Thymus (tissue), 11 donors: Measurements from ENCODE around the gene PDE4B. TPM values are rescaled to one million over a fixed set of nuclear protein-coding genes. Genes with fewer than 3 reads are reported as not detected.

Experiments used
- DNase-seq, 9 donors: peaks; one replicate each; pipeline ENCODE4 v3.0.0-alpha.2; 2013; ENCODE audit warnings: low spot score in 9 of 9, low read depth in 6 of 9, missing footprints in 1 of 9
- H3K27ac ChIP-seq, 2 donors: one replicate each; pipeline ENCODE4 v1.5.1; 2013; ENCODE audit warnings: control low read depth in 1 of 2, low read depth in 1 of 2, low read length in 1 of 2, mild to moderate bottlenecking in 1 of 2, moderate library complexity in 1 of 2
- H3K27me3 ChIP-seq, 2 donors: one replicate each; pipeline ENCODE4 v1.5.1; 2013; ENCODE audit warnings: low read length in 1 of 2; ENCODE audit not compliant: control insufficient read depth in 2 of 2, insufficient read depth in 1 of 2
- H3K36me3 ChIP-seq, 2 donors: one replicate each; pipeline ENCODE4 v1.5.1; 2013; ENCODE audit warnings: low read length in 1 of 2, mild to moderate bottlenecking in 1 of 2, moderate library complexity in 1 of 2; ENCODE audit not compliant: control insufficient read depth in 2 of 2, insufficient read depth in 2 of 2
- H3K4me1 ChIP-seq, 2 donors: one replicate each; pipeline ENCODE4 v1.5.1; 2013; ENCODE audit warnings: low read length in 2 of 2; ENCODE audit not compliant: control insufficient read depth in 2 of 2, insufficient read depth in 2 of 2
- H3K4me3 ChIP-seq, 2 donors: one replicate each; pipeline ENCODE4 v1.5.1; 2013; ENCODE audit warnings: low read length in 2 of 2, control low read depth in 1 of 2, mild to moderate bottlenecking in 1 of 2
- H3K9me3 ChIP-seq, 2 donors: one replicate each; pipeline ENCODE4 v1.5.1; 2013; ENCODE audit warnings: low read length in 1 of 2, mild to moderate bottlenecking in 1 of 2; ENCODE audit not compliant: control insufficient read depth in 2 of 2, insufficient read depth in 1 of 2
- WGBS: extraction: QIAGEN DNeasy Blood & Tissue Kit; methylation state at CpG from one replicate; pipeline ENCODE4 v1.1.7; 2013; 5-methylcytosine and 5-hydroxymethylcytosine counted together
- polyA plus RNA-seq: library from polyadenylated mRNA; stranded (reverse); fragments of 200-250 nt; gene quantifications from one replicate; pipeline ENCODE4 v1.2.3, GENCODE V29; 2013
- total RNA-seq: library from RNA; stranded (reverse); fragments of 120-200 nt; gene quantifications from one replicate; pipeline ENCODE4 v1.2.4, GENCODE V29; 2013
- donor health status: healthy.

The PDE4B gene
- total and polyA plus RNA-seq, 2 donors = 9.9 to 10.9 TPM

DNA sequence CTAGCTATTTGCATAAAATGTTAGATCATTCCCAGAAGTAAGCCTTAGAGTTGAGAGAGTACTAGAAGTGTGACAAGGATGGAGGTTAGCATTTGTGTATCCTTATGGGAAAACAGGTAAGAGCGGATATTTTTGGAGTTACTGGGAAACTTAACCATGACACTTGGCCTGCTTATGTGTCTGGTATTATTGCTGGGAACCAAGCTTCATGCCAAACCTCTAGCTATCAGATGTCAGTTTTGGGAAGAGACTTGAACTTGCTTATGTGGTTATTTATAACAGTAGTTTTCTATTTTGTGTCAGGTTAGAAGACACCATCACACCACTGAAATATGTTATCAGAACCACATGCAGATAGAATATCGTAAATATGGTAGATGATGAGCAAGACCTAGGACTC lies 511.0 kb downstream of the PDE4B start:
- WGBS = over 99% methylated on average over 2 of the region's 2 CpGs
- DNase-seq = no peak
- Histone ChIP-seq H3K4me1 (peaks cover 0 to 4% of the 10 kb centered on the region in 2 donors), H3K27ac (no peak overlapping the region), H3K36me3 (no peaks in the 10 kb centered on the region), H3K27me3 (no peaks in the 10 kb centered on the region), H3K4me3 (no peak overlapping the region), H3K9me3 (no peaks in the 10 kb centered on the region)

DNA sequence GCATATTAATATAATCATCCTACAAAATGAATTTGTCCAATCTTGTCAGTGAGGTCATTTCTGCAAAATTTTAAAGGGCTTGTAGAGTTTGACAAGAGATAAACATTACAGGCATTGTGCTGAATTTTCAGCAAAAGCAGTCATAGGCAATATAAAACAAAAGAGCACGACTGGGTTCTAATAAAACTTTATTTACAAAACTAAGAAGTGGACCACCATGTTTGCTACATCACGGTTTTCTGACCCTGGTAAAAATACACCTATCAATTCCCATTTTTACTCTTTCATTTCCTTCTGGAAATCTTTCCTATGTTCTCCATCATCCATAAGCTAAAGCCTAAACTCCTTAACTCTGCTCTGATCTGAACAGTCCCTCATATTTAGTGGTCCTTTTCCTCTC lies 511.4 kb downstream of the PDE4B start:
- H3K4me1 ChIP-seq = peaks cover 0 to 4% of the 10 kb centered on the region in 2 donors
- no peak overlapping the region for H3K27ac ChIP-seq
- H3K36me3 ChIP-seq = no peaks in the 10 kb centered on the region
- H3K9me3 ChIP-seq = no peaks in the 10 kb centered on the region
- no peaks in the 10 kb centered on the region for H3K27me3 ChIP-seq
- no peak overlapping the region for H3K4me3 ChIP-seq
- DNase-seq = no peak
- 93% methylated on average over 2 of the region's 2 CpGs for WGBS

DNA sequence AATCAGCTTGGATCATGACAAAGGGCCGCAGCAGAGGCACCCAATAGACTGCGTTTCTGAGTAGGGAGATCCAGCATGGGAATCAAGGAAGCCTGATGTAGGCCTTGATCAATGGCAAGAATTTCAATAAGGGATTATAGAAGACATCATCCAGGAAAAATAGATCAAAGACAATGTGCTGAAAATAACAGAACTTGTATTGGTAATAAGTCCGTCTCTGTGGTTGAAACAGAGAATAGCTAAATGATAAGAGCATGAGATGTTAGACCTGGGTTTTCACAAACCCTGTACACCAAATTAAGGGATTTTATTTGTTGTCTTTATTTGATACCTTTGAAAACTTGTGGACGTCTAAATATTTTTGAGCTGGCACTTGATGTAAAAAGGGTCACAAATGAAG lies 513.2 kb downstream of the PDE4B start:
- Histone ChIP-seq H3K27me3 (no peaks in the 10 kb centered on the region), H3K27ac (no peak overlapping the region), H3K4me1 (peaks cover 0 to under 1% of the 10 kb centered on the region in 2 donors), H3K4me3 (no peak overlapping the region), H3K9me3 (no peaks in the 10 kb centered on the region), H3K36me3 (no peaks in the 10 kb centered on the region)
- DNase-seq = no peak
- WGBS = 99% methylated on average over 4 of the region's 4 CpGs

DNA sequence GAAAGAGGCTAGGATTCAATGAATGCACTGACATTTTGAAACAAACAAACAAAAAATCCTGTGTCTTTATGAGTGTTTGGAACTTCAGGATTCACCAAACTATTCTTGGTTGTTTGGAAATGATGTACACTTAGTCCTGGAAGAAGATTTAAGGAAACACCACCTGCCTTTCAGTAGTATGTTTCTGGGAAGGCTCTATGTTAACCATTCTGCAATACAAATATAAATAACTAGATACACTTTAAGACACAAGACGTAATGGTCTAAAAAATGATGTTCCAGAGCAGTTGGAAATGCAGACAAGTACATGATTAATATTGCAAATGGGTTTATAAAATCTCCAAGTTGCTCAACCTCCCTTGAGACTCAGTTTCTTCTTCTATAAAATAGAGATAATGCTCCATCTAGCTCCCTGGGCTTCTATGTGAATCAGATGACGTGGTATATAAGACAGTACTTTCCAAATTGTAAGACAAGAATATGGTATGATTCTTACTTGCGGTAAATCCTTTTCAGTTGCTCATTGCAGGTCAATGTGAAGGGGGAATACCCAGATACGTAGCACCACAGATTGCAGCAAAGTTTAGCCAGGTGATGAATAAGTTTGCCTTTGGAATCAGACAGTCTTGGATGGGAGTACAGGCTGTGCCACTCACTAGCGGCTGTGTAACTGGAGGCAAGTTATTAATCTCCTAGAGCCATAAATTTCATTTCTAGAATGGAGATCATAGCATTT lies 516.5 kb downstream of the PDE4B start:
- Histone ChIP-seq H3K27me3 (no peaks in the 10 kb centered on the region), H3K9me3 (no peaks in the 10 kb centered on the region), H3K4me3 (no peak overlapping the region), H3K36me3 (no peaks in the 10 kb centered on the region), H3K27ac (no peak overlapping the region), H3K4me1 (no peaks in the 10 kb centered on the region)
- 97% methylated on average over 5 of the region's 5 CpGs for WGBS
- DNase-seq = no peak

DNA sequence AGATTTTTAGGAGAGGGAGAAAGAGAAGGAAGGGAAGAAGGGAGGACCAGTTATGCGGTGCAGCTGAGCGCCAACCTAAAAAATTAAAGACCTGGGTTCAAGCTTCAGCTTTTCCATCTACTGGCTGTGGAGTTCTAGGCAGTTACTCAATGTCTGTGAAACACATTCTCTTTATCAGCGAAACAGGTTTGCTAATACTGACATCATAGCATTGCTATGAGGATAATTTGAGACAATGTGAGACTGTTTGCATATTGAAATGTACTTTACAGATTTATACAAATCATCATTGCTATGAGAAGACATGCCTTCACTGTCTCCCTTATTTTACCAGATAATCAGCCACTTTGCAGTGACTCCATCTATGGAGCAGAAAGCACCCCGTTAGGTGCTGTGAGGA lies 518.4 kb downstream of the PDE4B start:
- WGBS = 85% methylated on average over 4 of the region's 4 CpGs
- H3K9me3 ChIP-seq = no peaks in the 10 kb centered on the region
- H3K27ac ChIP-seq = no peak overlapping the region
- no peak for DNase-seq
- no peaks in the 10 kb centered on the region for H3K27me3 ChIP-seq
- H3K4me1 ChIP-seq = no peaks in the 10 kb centered on the region
- no peaks in the 10 kb centered on the region for H3K36me3 ChIP-seq
- H3K4me3 ChIP-seq = no peak overlapping the region

DNA sequence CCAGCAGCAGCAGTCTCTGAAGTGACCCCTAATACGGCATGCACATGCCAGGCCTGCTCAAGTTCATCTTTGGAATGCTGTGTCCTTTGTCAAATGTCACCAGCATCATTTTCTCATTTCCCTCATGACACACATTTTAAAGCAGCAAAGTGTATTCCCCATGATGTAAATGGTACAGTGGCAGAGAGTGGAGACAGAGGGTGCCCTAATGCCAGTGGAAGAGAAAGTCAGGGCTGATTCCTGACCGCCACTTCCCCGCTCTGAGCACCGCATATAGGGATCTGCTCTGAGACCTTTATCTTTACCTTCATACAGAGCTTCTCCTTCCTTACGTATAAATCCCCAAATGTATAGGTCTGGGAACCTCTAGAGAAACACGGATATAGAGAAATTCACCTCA lies 518.9 kb downstream of the PDE4B start:
- H3K4me3 ChIP-seq = no peak overlapping the region
- WGBS = 97% methylated on average over 6 of the region's 6 CpGs
- no peaks in the 10 kb centered on the region for H3K36me3 ChIP-seq
- no peaks in the 10 kb centered on the region for H3K4me1 ChIP-seq
- H3K9me3 ChIP-seq = no peaks in the 10 kb centered on the region
- no peaks in the 10 kb centered on the region for H3K27me3 ChIP-seq
- H3K27ac ChIP-seq = no peak overlapping the region
- no peak for DNase-seq

DNA sequence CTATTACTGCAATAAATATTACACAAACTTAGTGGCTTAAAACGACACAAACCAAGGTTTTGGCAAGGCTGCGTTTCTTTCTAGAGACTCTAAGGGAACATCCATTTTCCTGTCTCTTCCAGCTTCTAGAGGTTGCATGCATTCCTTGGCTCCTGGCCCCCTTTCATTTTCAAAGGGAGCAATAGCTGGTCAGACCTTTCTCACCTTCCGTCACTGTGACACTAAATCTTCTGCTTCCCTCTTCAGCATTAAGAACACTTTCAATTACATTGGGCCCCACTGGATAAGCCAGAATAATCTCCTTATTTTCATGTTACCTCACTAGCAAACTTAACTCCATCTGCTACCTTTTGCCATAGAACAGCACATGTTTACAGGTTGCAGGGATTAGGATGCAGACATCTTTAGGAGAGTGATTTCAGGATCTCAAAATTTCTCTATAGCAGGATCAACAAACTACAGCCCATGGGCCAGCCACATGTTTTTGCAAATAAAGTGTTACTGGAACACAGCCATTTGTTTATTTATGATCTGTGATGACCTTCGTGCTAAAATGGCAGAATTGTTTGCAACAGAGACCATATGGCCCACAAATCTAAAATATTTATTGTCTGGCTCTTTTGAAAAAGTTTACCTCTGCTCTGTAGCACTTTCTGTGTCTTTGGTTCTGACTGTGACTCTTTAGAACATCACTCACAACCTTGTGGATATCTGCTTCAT lies 519.7 kb downstream of the PDE4B start:
- Histone ChIP-seq H3K4me3 (no peak overlapping the region), H3K9me3 (no peaks in the 10 kb centered on the region), H3K27me3 (no peaks in the 10 kb centered on the region), H3K4me1 (no peaks in the 10 kb centered on the region), H3K36me3 (no peaks in the 10 kb centered on the region), H3K27ac (no peak overlapping the region)
- WGBS = 82% methylated on average over 4 of the region's 4 CpGs
- no peak for DNase-seq

DNA sequence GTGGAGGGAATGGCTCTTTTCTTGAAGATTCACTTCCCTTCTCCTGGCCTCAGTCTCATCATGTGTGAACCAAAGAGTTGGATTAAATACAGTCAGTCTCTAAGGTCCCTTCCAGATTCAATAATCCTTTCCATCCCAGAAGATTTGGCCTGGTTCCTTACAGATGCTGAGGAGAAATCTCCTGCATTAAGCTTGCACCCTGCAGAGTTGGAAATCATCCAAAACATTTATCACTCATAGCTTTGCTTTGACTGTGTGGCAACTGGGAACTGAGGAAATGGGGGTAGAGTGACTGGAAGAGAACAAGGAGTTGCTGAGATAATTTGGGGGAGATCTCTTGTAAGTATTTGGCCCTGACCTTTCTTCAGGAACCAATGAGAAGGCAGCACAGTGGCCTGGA lies 520.7 kb downstream of the PDE4B start:
- no peaks in the 10 kb centered on the region for H3K27me3 ChIP-seq
- H3K9me3 ChIP-seq = no peaks in the 10 kb centered on the region
- H3K4me3 ChIP-seq = no peak overlapping the region
- no peak for DNase-seq
- H3K36me3 ChIP-seq = no peaks in the 10 kb centered on the region
- H3K4me1 ChIP-seq = no peaks in the 10 kb centered on the region
- H3K27ac ChIP-seq = no peak overlapping the region

DNA sequence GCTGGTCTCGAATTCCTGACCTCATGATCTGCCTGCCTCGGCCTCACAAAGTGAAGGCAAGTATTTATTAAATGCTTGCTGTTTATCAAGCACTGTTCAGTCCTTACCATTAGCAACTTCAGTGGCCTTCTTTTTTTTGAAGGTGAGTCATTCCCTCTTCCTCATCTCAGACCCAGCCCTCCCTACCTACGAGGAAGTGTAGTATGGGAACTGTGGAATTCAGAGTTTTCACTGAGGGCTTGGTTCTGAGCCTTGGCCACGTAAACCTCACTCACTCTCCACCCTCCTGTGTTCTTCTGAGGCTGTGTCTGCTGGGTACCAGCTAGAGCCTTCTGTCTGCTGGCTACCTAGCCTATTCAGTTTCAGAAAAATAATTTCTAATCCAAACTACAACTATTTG lies 523.0 kb downstream of the PDE4B start:
- Histone ChIP-seq H3K27me3 (no peaks in the 10 kb centered on the region), H3K9me3 (no peaks in the 10 kb centered on the region), H3K36me3 (no peaks in the 10 kb centered on the region), H3K27ac (no peak overlapping the region), H3K4me3 (no peak overlapping the region), H3K4me1 (no peaks in the 10 kb centered on the region)
- no peak for DNase-seq
- 85% methylated on average over 4 of the region's 4 CpGs for WGBS
